K562 (cell line): ENCODE data around the gene GALNT18. TPM values are rescaled to one million over a fixed set of nuclear protein-coding genes. Genes with fewer than 3 reads are reported as not detected.
"Not testable (repeated sequence)": the region's sequence is repeated elsewhere in the genome, so short reads cannot be mapped to it uniquely, and the experiment has no call there.

Experiments
- ATAC-seq: fragments of 200-7000 bp; cut with Tn5 transposase; 3 replicates; pipeline ENCODE4 v1.9.1; 2020; ENCODE audit warnings: moderate library complexity
- BruUV-seq: library from RNA; stranded (reverse); fragments of 400-500 nt; replicated peaks from 2 replicates; lab custom pipeline; 2021; lab: Mats Ljungman, UMichigan
- CTCF ChIA-PET: fragments of 300-600 bp; formaldehyde crosslinking; extraction: SDS; loops from one replicate; lab custom pipeline; 2021; ENCODE audit warnings: low intra/inter-chr PET ratio; lab: Yijun Ruan, JAX
- POLR2A ChIA-PET: fragments of 300-600, 350-650 bp; sonication (Branson Sonifier 250); formaldehyde crosslinking; extraction: SDS; loops from one replicate; lab custom pipeline; 2021; ENCODE audit warnings: antibody characterized with exemption, inconsistent platforms; lab: Yijun Ruan, JAX
- DNase-seq, 4 experiments: peaks; one replicate each; pipeline versions ENCODE4 v3.0.0 to v3.0.0-alpha.2; 2011 to 2018; ENCODE audit warnings: low spot score in 3 of 4, mixed read lengths in 3 of 4; ENCODE audit errors: extremely low read depth in 1 of 4
- FAIRE-seq: peaks from 2 replicates; lab custom pipeline; 2011; peaks lifted over from hg19 to GRCh38; lab: Jason Lieb, UNC
- H2AFZ ChIP-seq: 2 replicates; pipeline ENCODE4 v1.6.0; 2011; ENCODE audit warnings: low read depth, low read length, control low read depth, inconsistent platforms
- H3K27ac ChIP-seq: fragments of 200-600 bp; 3 replicates; pipeline ENCODE4 v1.8.0; 2011; ENCODE audit warnings: low read depth, mild to moderate bottlenecking, control low read depth, inconsistent platforms, low read length, moderate library complexity, mixed read lengths; ENCODE audit errors: extremely low read depth
- H3K27me3 ChIP-seq, 2 experiments: fragments of 300-600 bp in 1 of 2; 2 replicates in 1 of 2; 3 replicates in 1 of 2; pipeline versions ENCODE4 v1.6.0 to v1.8.0; 2011; ENCODE audit warnings: inconsistent platforms in 2 of 2, low read length in 2 of 2, mild to moderate bottlenecking in 1 of 2, mixed read lengths in 1 of 2, moderate library complexity in 1 of 2; ENCODE audit not compliant: control insufficient read depth in 2 of 2, insufficient read depth in 2 of 2
- H3K36me3 ChIP-seq: fragments of 300-600 bp; 3 replicates; pipeline ENCODE4 v1.8.0; 2011; ENCODE audit warnings: mild to moderate bottlenecking, low read length, inconsistent platforms; ENCODE audit not compliant: control insufficient read depth, insufficient read depth
- H3K4me1 ChIP-seq, 2 experiments: fragments of 200-600 bp in 1 of 2; replicated peaks in 1 of 2; 2 replicates in 1 of 2; 3 replicates in 1 of 2; pipeline versions ENCODE4 v1.5.1 to v1.8.0; 2011; ENCODE audit warnings: inconsistent platforms in 2 of 2, low read length in 2 of 2, mild to moderate bottlenecking in 1 of 2, mixed read lengths in 1 of 2, moderate library complexity in 1 of 2; ENCODE audit not compliant: control insufficient read depth in 2 of 2, insufficient read depth in 2 of 2
- H3K4me2 ChIP-seq: 2 replicates; pipeline ENCODE4 v1.6.1; 2011; ENCODE audit warnings: low read length, control low read depth, inconsistent platforms, mixed read lengths; ENCODE audit not compliant: insufficient read depth
- H3K4me3 ChIP-seq: fragments of 200-600 bp; sonication (generic), shearing (Covaris generic); 2 replicates; pipeline ENCODE4 v1.5.1; 2016; ENCODE audit warnings: control low read depth, inconsistent platforms
- H3K79me2 ChIP-seq: fragments of 200-600 bp; 3 replicates; pipeline ENCODE4 v1.8.0; 2011; ENCODE audit warnings: low read length, inconsistent platforms; ENCODE audit not compliant: control insufficient read depth, insufficient read depth
- H3K9ac ChIP-seq, 2 experiments: 2 replicates each; pipeline versions ENCODE4 v1.6.0 to v1.6.1; 2011; ENCODE audit warnings: low read depth in 2 of 2, low read length in 2 of 2, control low read depth in 1 of 2, inconsistent platforms in 1 of 2, mild to moderate bottlenecking in 1 of 2, mixed read lengths in 1 of 2; ENCODE audit not compliant: insufficient read depth in 1 of 2
- H3K9me1 ChIP-seq: one replicate; pipeline ENCODE4 v1.6.0; 2011; ENCODE audit warnings: inconsistent platforms, mild to moderate bottlenecking, low read length, moderate library complexity; ENCODE audit not compliant: control insufficient read depth, insufficient read depth
- H3K9me3 ChIP-seq: replicated peaks from 2 replicates; pipeline ENCODE4 v1.5.1; 2011; ENCODE audit warnings: low read depth, low read length, inconsistent platforms; ENCODE audit not compliant: control insufficient read depth, insufficient read depth
- H4K20me1 ChIP-seq: replicated peaks from 2 replicates; pipeline ENCODE4 v1.6.1; 2011; ENCODE audit warnings: low read length, inconsistent platforms, mixed read lengths; ENCODE audit not compliant: control insufficient read depth, insufficient read depth
- HDAC2 ChIP-seq: fragments of 450-650 bp; IDR thresholded peaks from 2 replicates; pipeline ENCODE4 v1.6.1; 2016; ENCODE audit warnings: mild to moderate bottlenecking
- HDAC3 ChIP-seq: fragments of 450-650 bp; IDR thresholded peaks from 2 replicates; pipeline ENCODE4 v1.6.1; 2018; ENCODE audit warnings: borderline replicate concordance, mild to moderate bottlenecking, moderate library complexity; ENCODE audit not compliant: partially characterized antibody
- KLF6 ChIP-seq: fragments of 250-450 bp; sonication (Bioruptor Pico); IDR thresholded peaks from 2 replicates; pipeline ENCODE4 v1.4.0; 2020; ENCODE audit warnings: mild to moderate bottlenecking, moderate library complexity, borderline replicate concordance
- NCOR1 ChIP-seq: fragments of 450-650 bp; IDR thresholded peaks from 2 replicates; pipeline ENCODE4 v1.6.1; 2016; ENCODE audit warnings: mild to moderate bottlenecking, moderate library complexity
- PHF21A ChIP-seq: fragments of 450-650 bp; IDR thresholded peaks from 2 replicates; pipeline ENCODE4 v1.6.1; 2017; ENCODE audit warnings: low read depth, borderline replicate concordance
- RFX5 ChIP-seq: IDR thresholded peaks from 2 replicates; pipeline ENCODE4 v1.6.1; 2011; ENCODE audit warnings: low read depth, mild to moderate bottlenecking, improper control_type of control experiment, low read length
- TAF9B ChIP-seq: fragments of 450-650 bp; IDR thresholded peaks from 2 replicates; pipeline ENCODE4 v1.6.1; 2018; ENCODE audit warnings: mild to moderate bottlenecking; ENCODE audit not compliant: partially characterized antibody
- WGBS: fragments of 100-300 bp; shearing (Covaris generic); methylation state at CpG from one replicate; pipeline ENCODE4 v1.1.6; 2016; ENCODE audit warnings: low coverage, mixed read lengths; ENCODE audit not compliant: insufficient coverage; ENCODE audit errors: missing lambda C conversion rate; 5-methylcytosine and 5-hydroxymethylcytosine counted together
- in situ Hi-C: fragments of 300-500 bp; cut with MboI; formaldehyde crosslinking; loops from 4 replicates; pipeline ENCODE4 v1.15.0; 2018; ENCODE audit warnings: inconsistent platforms, mixed read lengths
- intact Hi-C: fragments of 100-400 bp; cut with micrococcal nuclease; formaldehyde crosslinking; loops from 2 replicates; pipeline ENCODE4 v1.14.2; 2022
- polyA plus RNA-seq, 8 experiments: library from polyadenylated mRNA; depleted of rRNA in 4 of 8; stranded (reverse) in 5 of 8; unstranded in 3 of 8; fragments of >200 nt; fragmentation: Nextera tagmentation in 2 of 8; fragmentation: Illumina TruSeq in 1 of 8; extraction: Ambion mirVana in 2 of 8; extraction: Trizol in 1 of 8; gene quantifications; 2 replicates each; pipeline versions ENCODE4 v1.2.1 to v1.2.3, GENCODE V29; 2011 to 2014; ENCODE audit warnings: inconsistent platforms in 1 of 8, missing spikeins in 1 of 8
- total RNA-seq, 7 experiments: library from RNA; depleted of rRNA in 6 of 7; stranded (reverse); fragments of >200 nt in 6 of 7; fragmentation: Illumina TruSeq in 2 of 7; extraction: Trizol in 2 of 7; gene quantifications; 2 replicates each; pipeline versions ENCODE4 v1.2.1 to v1.2.3, GENCODE V29; 2011 to 2021; ENCODE audit warnings: low replicate concordance in 1 of 7
- TF ChIP-seq, protein P1 (sequence below): fragments of 450-650 bp; IDR thresholded peaks from 2 replicates; pipeline ENCODE4 v1.6.1; 2014; ENCODE audit warnings: low read depth, mild to moderate bottlenecking, moderate library complexity, borderline replicate concordance
- TF ChIP-seq, protein P2 (sequence below), 2 experiments: IDR thresholded peaks in 1 of 2; conservative IDR thresholded peaks in 1 of 2; 2 replicates each; pipeline ENCODE4 v1.6.1; 2016; ENCODE audit warnings: low read depth in 2 of 2, mild to moderate bottlenecking in 1 of 2, missing compliant biosample characterization in 1 of 2, missing genetic modification characterization in 1 of 2, moderate library complexity in 1 of 2

GALNT18 gene
- total and polyA plus RNA-seq, 9 of the 15 experiments (the other 6 are each of a cell fraction or from before 2014, with no cell fraction given): not detected

DNA sequence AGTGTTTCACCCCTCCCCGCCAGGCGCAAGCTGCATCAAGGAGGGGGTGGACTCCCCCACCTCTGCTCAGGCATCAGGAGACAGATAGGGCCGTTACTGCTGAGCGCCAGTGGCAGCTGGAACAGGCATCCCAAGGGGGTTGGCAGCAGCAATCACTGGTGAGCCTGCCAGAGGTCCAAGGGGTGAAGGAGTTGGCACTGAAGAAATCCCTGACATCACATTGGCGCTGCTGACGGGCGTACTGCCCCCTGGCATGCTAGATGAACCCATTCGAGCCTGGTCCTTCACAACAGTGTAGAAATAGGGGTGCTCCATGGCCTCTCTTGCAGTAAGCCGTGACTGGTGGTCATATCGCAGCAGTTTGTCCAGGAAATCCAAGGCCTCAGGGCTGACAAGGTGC is 270.0 kb downstream of the GALNT18 start:
- peaks cover 0 to 12% of the 10 kb centered on the region in 2 experiments; a peak in 2 of 5 replicates for H3K27me3 ChIP-seq
- CTCF ChIA-PET, H4K20me1 ChIP-seq, H3K9me1 ChIP-seq, H3K79me2 ChIP-seq, in situ Hi-C loops, H3K4me3 ChIP-seq, H3K9me3 ChIP-seq, H2AFZ ChIP-seq, intact Hi-C loops, FAIRE-seq, H3K9ac ChIP-seq, H3K27ac ChIP-seq, DNase-seq, H3K36me3 ChIP-seq, H3K4me1 ChIP-seq, ATAC-seq, BruUV-seq, H3K4me2 ChIP-seq: not testable (repeated sequence)
- WGBS: 0% methylated on average over 6 of the region's 10 CpGs
- POLR2A ChIA-PET: interaction anchor here (1.1 to 1.2 kb wide), 2 partner anchors 9 to 20 kb away, joined by 3 read pairs; no protein-coding TSS in a partner anchor

- CTCF ChIA-PET: no interaction called here
- in situ Hi-C loops: no loop called here
- no peak for ATAC-seq
- TF ChIP-seq, protein P1, sequence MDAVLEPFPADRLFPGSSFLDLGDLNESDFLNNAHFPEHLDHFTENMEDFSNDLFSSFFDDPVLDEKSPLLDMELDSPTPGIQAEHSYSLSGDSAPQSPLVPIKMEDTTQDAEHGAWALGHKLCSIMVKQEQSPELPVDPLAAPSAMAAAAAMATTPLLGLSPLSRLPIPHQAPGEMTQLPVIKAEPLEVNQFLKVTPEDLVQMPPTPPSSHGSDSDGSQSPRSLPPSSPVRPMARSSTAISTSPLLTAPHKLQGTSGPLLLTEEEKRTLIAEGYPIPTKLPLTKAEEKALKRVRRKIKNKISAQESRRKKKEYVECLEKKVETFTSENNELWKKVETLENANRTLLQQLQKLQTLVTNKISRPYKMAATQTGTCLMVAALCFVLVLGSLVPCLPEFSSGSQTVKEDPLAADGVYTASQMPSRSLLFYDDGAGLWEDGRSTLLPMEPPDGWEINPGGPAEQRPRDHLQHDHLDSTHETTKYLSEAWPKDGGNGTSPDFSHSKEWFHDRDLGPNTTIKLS: no peak
- TF ChIP-seq PHF21A (no peak), NCOR1 (no peak), HDAC2 (no peak), HDAC3 (no peak), RFX5 (no peak), TAF9B (no peak), KLF6 (CRISPR knock-in tag) (no peak)
- TF ChIP-seq, protein P2, sequence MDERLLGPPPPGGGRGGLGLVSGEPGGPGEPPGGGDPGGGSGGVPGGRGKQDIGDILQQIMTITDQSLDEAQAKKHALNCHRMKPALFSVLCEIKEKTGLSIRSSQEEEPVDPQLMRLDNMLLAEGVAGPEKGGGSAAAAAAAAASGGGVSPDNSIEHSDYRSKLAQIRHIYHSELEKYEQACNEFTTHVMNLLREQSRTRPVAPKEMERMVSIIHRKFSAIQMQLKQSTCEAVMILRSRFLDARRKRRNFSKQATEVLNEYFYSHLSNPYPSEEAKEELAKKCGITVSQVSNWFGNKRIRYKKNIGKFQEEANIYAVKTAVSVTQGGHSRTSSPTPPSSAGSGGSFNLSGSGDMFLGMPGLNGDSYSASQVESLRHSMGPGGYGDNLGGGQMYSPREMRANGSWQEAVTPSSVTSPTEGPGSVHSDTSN (CRISPR knock-in tag; IDR thresholded peaks at IDR 0.05; ENCODE audit: low read depth): no peak
- TF ChIP-seq, protein P2 (tag; conservative IDR thresholded peaks at IDR 0.05; ENCODE audit: low read depth): no peak
These were observed 270.7 kb downstream of the GALNT18 start for GRCh38 chr11:11351042-11351586.

More at GRCh38 chr11:11351042-11351586, 270.7 kb downstream of the GALNT18 start:
- POLR2A ChIA-PET: interaction anchor here (0.6 to 1.1 kb wide), 6 partner anchors 9 to 323 kb away, joined by 3 read pairs; no protein-coding TSS in a partner anchor
- H3K4me2 ChIP-seq: no peak overlapping the region
- intact Hi-C loops: no loop called here
- BruUV-seq: no TSS peak
- no peaks in the 10 kb centered on the region for H3K9me1 ChIP-seq
- H3K9ac ChIP-seq: no peak overlapping the region
- peaks cover 0 to 11% of the 10 kb centered on the region in 2 experiments; a peak in 2 of 5 replicates for H3K27me3 ChIP-seq
- no peak overlapping the region for H2AFZ ChIP-seq
- no peaks in the 10 kb centered on the region for H3K4me1 ChIP-seq
- no peak overlapping the region for H3K4me3 ChIP-seq
- H3K79me2 ChIP-seq: no peaks in the 10 kb centered on the region
- FAIRE-seq (no peak), DNase-seq (no peak)
- 0% methylated on average over 4 of the region's 4 CpGs for WGBS
- no peaks in the 10 kb centered on the region for H4K20me1 ChIP-seq
- no peak overlapping the region for H3K27ac ChIP-seq
- H3K36me3 ChIP-seq: no peaks in the 10 kb centered on the region
- H3K9me3 ChIP-seq: no peaks in the 10 kb centered on the region
